ENCODE measurements around the gene CNOT6.

The CNOT6 gene

DNA sequence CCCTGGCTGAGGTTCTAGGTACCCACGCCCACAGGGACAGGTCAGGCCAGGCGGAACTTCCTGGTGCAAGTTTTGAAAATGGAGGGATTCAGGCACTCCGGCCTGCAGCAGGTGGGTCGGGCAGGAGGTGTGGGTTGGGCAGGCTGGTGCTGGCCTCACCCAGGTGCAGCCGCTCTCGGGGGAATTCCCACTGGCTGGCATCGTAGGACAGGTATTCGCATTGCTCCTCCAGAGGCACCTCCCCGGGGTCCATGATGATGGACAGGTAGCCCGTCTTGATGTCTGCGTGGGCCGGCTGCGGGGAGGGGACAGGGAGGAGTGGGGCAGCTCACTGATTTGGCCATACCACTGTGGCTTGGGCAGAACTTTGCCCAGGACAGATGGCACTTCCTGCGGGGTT lies 125.8 kb downstream of the CNOT6 start:
- no peak for DNase-seq (ENCODE audit: extremely low read depth, low read depth)
- TF ChIP-seq, protein P1, sequence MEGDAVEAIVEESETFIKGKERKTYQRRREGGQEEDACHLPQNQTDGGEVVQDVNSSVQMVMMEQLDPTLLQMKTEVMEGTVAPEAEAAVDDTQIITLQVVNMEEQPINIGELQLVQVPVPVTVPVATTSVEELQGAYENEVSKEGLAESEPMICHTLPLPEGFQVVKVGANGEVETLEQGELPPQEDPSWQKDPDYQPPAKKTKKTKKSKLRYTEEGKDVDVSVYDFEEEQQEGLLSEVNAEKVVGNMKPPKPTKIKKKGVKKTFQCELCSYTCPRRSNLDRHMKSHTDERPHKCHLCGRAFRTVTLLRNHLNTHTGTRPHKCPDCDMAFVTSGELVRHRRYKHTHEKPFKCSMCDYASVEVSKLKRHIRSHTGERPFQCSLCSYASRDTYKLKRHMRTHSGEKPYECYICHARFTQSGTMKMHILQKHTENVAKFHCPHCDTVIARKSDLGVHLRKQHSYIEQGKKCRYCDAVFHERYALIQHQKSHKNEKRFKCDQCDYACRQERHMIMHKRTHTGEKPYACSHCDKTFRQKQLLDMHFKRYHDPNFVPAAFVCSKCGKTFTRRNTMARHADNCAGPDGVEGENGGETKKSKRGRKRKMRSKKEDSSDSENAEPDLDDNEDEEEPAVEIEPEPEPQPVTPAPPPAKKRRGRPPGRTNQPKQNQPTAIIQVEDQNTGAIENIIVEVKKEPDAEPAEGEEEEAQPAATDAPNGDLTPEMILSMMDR (IDR thresholded peaks at IDR 0.05; ENCODE audit: low read depth, low read length), result no peak

GRCh38 chr5:180621311-180621710 lies 127.1 kb downstream of the CNOT6 start:
- TF ChIP-seq, protein P1 (IDR thresholded peaks at IDR 0.05; ENCODE audit: low read depth, low read length), result no peak
- DNase-seq (ENCODE audit: extremely low read depth, low read depth), result no peak

DNA sequence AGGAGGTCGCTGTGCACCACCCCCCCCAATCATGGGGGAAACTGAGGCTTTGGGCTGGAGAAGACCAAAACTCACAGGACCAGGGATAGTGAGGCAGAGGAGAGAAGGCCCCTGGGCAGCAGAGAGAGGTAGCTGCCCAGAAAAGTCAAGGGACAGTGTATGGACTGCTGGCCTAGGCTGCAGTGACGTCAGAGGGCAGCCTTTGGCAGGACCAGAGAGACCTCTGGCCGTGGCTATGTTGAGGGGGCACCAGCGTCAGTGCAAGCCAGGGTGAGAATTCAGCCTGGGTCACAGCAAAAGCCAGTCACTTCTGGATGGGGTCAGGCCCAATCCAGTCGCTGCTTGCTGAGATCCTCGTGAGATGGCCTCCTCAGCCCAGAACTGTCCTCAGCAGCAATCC lies 128.7 kb downstream of the CNOT6 start:
- DNase-seq (ENCODE audit: extremely low read depth, low read depth), result no peak
- TF ChIP-seq, protein P1 (IDR thresholded peaks at IDR 0.05; ENCODE audit: low read depth, low read length), result no peak

DNA sequence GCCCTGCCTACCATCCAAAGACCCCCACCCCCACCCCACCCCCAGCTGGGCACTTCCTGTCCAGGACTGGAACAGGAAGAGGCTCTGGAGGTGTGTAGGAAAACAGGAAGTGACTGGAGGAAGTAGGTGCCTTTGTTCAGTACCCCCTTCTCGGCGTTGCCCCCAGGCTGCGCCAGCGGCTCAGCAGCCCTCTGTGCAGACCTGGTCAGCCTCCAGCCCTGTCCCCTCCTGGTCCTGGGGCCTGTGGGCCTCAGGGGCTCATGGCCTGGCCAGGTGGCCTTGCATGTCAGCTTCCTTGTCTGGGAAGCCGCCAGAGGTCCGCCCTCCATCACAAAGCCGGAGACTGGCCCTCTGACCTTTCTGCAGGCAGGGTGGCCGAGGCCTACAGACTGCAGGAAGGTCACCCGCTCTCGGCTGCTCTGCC lies 129.2 kb downstream of the CNOT6 start:
- TF ChIP-seq, protein P1 (IDR thresholded peaks at IDR 0.05; ENCODE audit: low read depth, low read length), result no peak
- no peak for DNase-seq (ENCODE audit: extremely low read depth, low read depth)

GRCh38 chr5:180623844-180624243 lies 129.7 kb downstream of the CNOT6 start:
- no peak for DNase-seq (ENCODE audit: extremely low read depth, low read depth)

GRCh38 chr5:180624587-180624986 lies 130.4 kb downstream of the CNOT6 start:
- TF ChIP-seq, protein P1 (IDR thresholded peaks at IDR 0.05; ENCODE audit: low read depth, low read length), result no peak
- no peak for DNase-seq (ENCODE audit: extremely low read depth, low read depth)

More at GRCh38 chr5:180623844-180624243, 129.7 kb downstream of the CNOT6 start:
- TF ChIP-seq, protein P1 (IDR thresholded peaks at IDR 0.05; ENCODE audit: low read depth, low read length), result no peak

- TF ChIP-seq, protein P1 (IDR thresholded peaks at IDR 0.05; ENCODE audit: low read depth, low read length), result no peak
- no peak for DNase-seq (ENCODE audit: extremely low read depth, low read depth)
Measured at GRCh38 chr5:180625125-180625790, 131.1 kb downstream of the CNOT6 start.
